Measurements from ENCODE around the gene DAD1. TPM values are rescaled to one million over a fixed set of nuclear protein-coding genes. Genes with fewer than 3 reads are reported as not detected.
"Not testable (repeated sequence)": the region's sequence is repeated elsewhere in the genome, so short reads cannot be mapped to it uniquely, and the experiment has no call there.

The DAD1 gene
- total RNA-seq (100 to 1,000 TPM; 115 to 192 (median 164) TPM), polyA plus RNA-seq (100 to 1,000 TPM; 136 to 274 (median 160) TPM)

GRCh38 chr14:22589096-22589839 is at the start of gene DAD1:
TSS of gene DAD1 (minus strand) at chr14:22589224. CDS start at chr14:22589157, 67 bp downstream.
- intact Hi-C loops (cut with DNase I), result no loop called here
- Histone ChIP-seq H3K36me3 (no peaks in the 10 kb centered on the region), H3K9me3 (no peaks in the 10 kb centered on the region), H3K27ac (peak within 1 kb of the TSS; percentile 89 to 96 (median 93)), H3K4me1 (peaks cover 0 to 47% (median 37%) of the 10 kb centered on the region in 4 donors), H3K4me3 (peak within 1 kb of the TSS; percentile 59 to 74 (median 68)), H3K27me3 (no peaks in the 10 kb centered on the region)
- WGBS, 2 donors, result 0% methylated on average over 44 of the region's 44 CpGs
- DNase-seq, result peak; percentile 99
- TF ChIP-seq POLR2AphosphoS5 (IDR thresholded peaks at IDR 0.05) (peak; percentile 91 to 96 (median 96)), EP300 (IDR thresholded peaks at IDR 0.05) (peak in 1 of 4 donors; percentile 75), CTCF (IDR thresholded peaks at IDR 0.05) (peak in 1 of 4 experiments; percentile 35), POLR2A (IDR thresholded peaks at IDR 0.05) (peak; percentile 73 to 86)

GRCh38 chr14:22635980-22636379 is 47.0 kb upstream of the DAD1 start:
- H3K4me3 ChIP-seq; H3K9me3 ChIP-seq; H3K36me3 ChIP-seq; DNase-seq; H3K27me3 ChIP-seq; H3K27ac ChIP-seq; H3K4me1 ChIP-seq; intact Hi-C loops (cut with DNase I): not testable (repeated sequence)
- 0 to 70% methylated on average over 1 of the region's 1 CpG for WGBS, 2 donors

GRCh38 chr14:22634233-22634900 is 45.3 kb upstream of the DAD1 start:
- intact Hi-C loops (cut with DNase I), result no loop called here
- no peaks in the 10 kb centered on the region for H3K4me1 ChIP-seq
- no peaks in the 10 kb centered on the region for H3K27me3 ChIP-seq
- no peak overlapping the region for H3K27ac ChIP-seq
- H3K4me3 ChIP-seq, result no peak overlapping the region
- TF ChIP-seq CTCF (IDR thresholded peaks at IDR 0.05) (no peak), POLR2AphosphoS5 (IDR thresholded peaks at IDR 0.05) (no peak), POLR2A (IDR thresholded peaks at IDR 0.05) (no peak), EP300 (IDR thresholded peaks at IDR 0.05) (no peak)
- H3K36me3 ChIP-seq, result no peaks in the 10 kb centered on the region
- 88% methylated on average over 8 of the region's 8 CpGs for WGBS, 2 donors
- no peaks in the 10 kb centered on the region for H3K9me3 ChIP-seq
- DNase-seq, result no peak

GRCh38 chr14:22630486-22630885 is 41.5 kb upstream of the DAD1 start:
- no peak for DNase-seq
- intact Hi-C loops (cut with DNase I), result no loop called here
- Histone ChIP-seq H3K27ac (no peak overlapping the region), H3K36me3 (no peaks in the 10 kb centered on the region), H3K27me3 (no peaks in the 10 kb centered on the region), H3K4me3 (no peak overlapping the region), H3K9me3 (no peaks in the 10 kb centered on the region), H3K4me1 (no peaks in the 10 kb centered on the region)
- TF ChIP-seq POLR2AphosphoS5 (IDR thresholded peaks at IDR 0.05) (no peak), EP300 (IDR thresholded peaks at IDR 0.05) (no peak), POLR2A (IDR thresholded peaks at IDR 0.05) (no peak), CTCF (IDR thresholded peaks at IDR 0.05) (no peak)
- 76 to 92% methylated on average over 2 of the region's 2 CpGs for WGBS, 2 donors

- Histone ChIP-seq H3K9me3 (no peaks in the 10 kb centered on the region), H3K4me3 (no peak overlapping the region), H3K36me3 (no peaks in the 10 kb centered on the region), H3K27ac (no peak overlapping the region), H3K27me3 (no peaks in the 10 kb centered on the region), H3K4me1 (no peaks in the 10 kb centered on the region)
- no peak for DNase-seq
- intact Hi-C loops (cut with DNase I), result no loop called here
- TF ChIP-seq POLR2AphosphoS5 (IDR thresholded peaks at IDR 0.05) (no peak), POLR2A (IDR thresholded peaks at IDR 0.05) (no peak), EP300 (IDR thresholded peaks at IDR 0.05) (no peak)
- 95 to 97% methylated on average over 3 of the region's 3 CpGs for WGBS, 2 donors
Observed at GRCh38 chr14:22630066-22630465, 41.0 kb upstream of the DAD1 start.

All from sigmoid colon (tissue), 7 donors.